Breast epithelium (tissue), 3 donors: ENCODE results near the gene OSBPL6.

Source experiments
- CTCF ChIP-seq, 3 donors: fragments of 450-650 bp; IDR thresholded peaks; one replicate each; pipeline ENCODE4 v1.5.1; 2016 to 2017; ENCODE audit warnings: antibody characterized with exemption in 3 of 3, mild to moderate bottlenecking in 3 of 3, moderate library complexity in 3 of 3
- POLR2A ChIP-seq: fragments of 450-650 bp; IDR thresholded peaks from one replicate; pipeline ENCODE4 v1.6.1; 2016; ENCODE audit warnings: antibody characterized with exemption, mild to moderate bottlenecking, moderate library complexity

- no peak for TF ChIP-seq CTCF (IDR thresholded peaks at IDR 0.05)
- TF ChIP-seq POLR2A = no peak
Observed at GRCh38 chr2:178246696-178247095, 52.4 kb downstream of the OSBPL6 start.
